Measurements from ENCODE around the gene CCR7. TPM values are rescaled to one million over a fixed set of nuclear protein-coding genes. Genes with fewer than 3 reads are reported as not detected.
"Not testable (repeated sequence)": the region's sequence is repeated elsewhere in the genome, so short reads cannot be mapped to it uniquely, and the experiment has no call there.

CCR7 gene
- total RNA-seq, 1 donor from 2014 or later, result under 0.01 TPM

GRCh38 chr17:40551091-40551878, 14.0 kb downstream of the CCR7 start:
- DNase-seq (ENCODE audit: low read depth in 2 of 2), result no peak

GRCh38 chr17:40550608-40551007, 14.7 kb downstream of the CCR7 start:
- no peak for DNase-seq (ENCODE audit: low read depth in 2 of 2)

- DNase-seq (ENCODE audit: low read depth in 2 of 2), result peak in 1 of 2 donors; percentile 85
Measured at GRCh38 chr17:40548982-40549685, 16.1 kb downstream of the CCR7 start.

GRCh38 chr17:40548491-40548981, 16.7 kb downstream of the CCR7 start:
- DNase-seq (ENCODE audit: low read depth in 2 of 2), result no peak

- no peak for DNase-seq (ENCODE audit: low read depth in 2 of 2)
Measured at GRCh38 chr17:40547785-40548478, 17.3 kb downstream of the CCR7 start.

- no peak for DNase-seq (ENCODE audit: low read depth in 2 of 2)
Measured at GRCh38 chr17:40547079-40547784, 18.0 kb downstream of the CCR7 start.

- DNase-seq (ENCODE audit: low read depth in 2 of 2), result not testable (repeated sequence)
Measured at GRCh38 chr17:40546497-40546896, 18.8 kb downstream of the CCR7 start.

GRCh38 chr17:40545660-40546059, 19.6 kb downstream of the CCR7 start:
- no peak for DNase-seq (ENCODE audit: low read depth in 2 of 2)

GRCh38 chr17:40542558-40543411, 22.5 kb downstream of the CCR7 start:
- DNase-seq (ENCODE audit: low read depth in 2 of 2), result peak; percentile 54 to 93

GRCh38 chr17:40541873-40542557, 23.3 kb downstream of the CCR7 start:
- no peak for DNase-seq (ENCODE audit: low read depth in 2 of 2)

- no peak for DNase-seq (ENCODE audit: low read depth in 2 of 2)
Measured at GRCh38 chr17:40541060-40541872, 24.0 kb downstream of the CCR7 start.

- DNase-seq (ENCODE audit: low read depth in 2 of 2), result no peak
Measured at GRCh38 chr17:40540448-40540847, 24.8 kb downstream of the CCR7 start.

- DNase-seq (ENCODE audit: low read depth in 2 of 2), result no peak
Measured at GRCh38 chr17:40539711-40540411, 25.4 kb downstream of the CCR7 start.

- DNase-seq (ENCODE audit: low read depth in 2 of 2), result peak in 1 of 2 donors; percentile 55
Measured at GRCh38 chr17:40538936-40539705, 26.2 kb downstream of the CCR7 start.

GRCh38 chr17:40538019-40538935, 27.0 kb downstream of the CCR7 start:
- DNase-seq (ENCODE audit: low read depth in 2 of 2), result no peak

Data from dermis microvascular lymphatic vessel endothelial cell (primary cell).